Subcutaneous preadipocyte (primary cell): ENCODE data around the gene ALKBH4. TPM values are rescaled to one million over a fixed set of nuclear protein-coding genes. Genes with fewer than 3 reads are reported as not detected.

Experiments used
- total RNA-seq: library from RNA; depleted of rRNA; stranded (reverse); fragments of >200 nt; gene quantifications from 2 replicates; pipeline ENCODE4 v1.2.3, GENCODE V29; 2012

The ALKBH4 gene
- 10.7 and 11.1 TPM in 2 replicates for total RNA-seq

GRCh38 chr7:102464577-102465280 lies at the start of gene ALKBH4, which contains the start of gene LRWD1:
TSS of gene ALKBH4 (minus strand) at chr7:102464863. CDS start at chr7:102464836, 27 bp downstream.
TSS of gene LRWD1 (plus strand) at chr7:102464984. CDS start at chr7:102465081, 97 bp downstream.

GRCh38 chr7:102478314-102479208 lies 13.9 kb upstream of the ALKBH4 start, which contains the start of gene POLR2J:
TSS of gene POLR2J (minus strand) at chr7:102478922. CDS start at chr7:102478860, 62 bp downstream.

GRCh38 chr7:102433219-102434038 lies 31.2 kb downstream of the ALKBH4 start, which contains the start of gene ORAI2:
TSS of gene ORAI2 (plus strand) at chr7:102433575. CDS start at chr7:102438957, 5,382 bp downstream.

Other genes with a start within 250 kb of the ALKBH4 start
- gene SH2B2, start 178.0 kb downstream of the ALKBH4 start, total RNA-seq, result 2.0 and 2.9 TPM in 2 replicates
- not detected in 2 replicates for gene SPDYE6, start 108.4 kb downstream of the ALKBH4 start, total RNA-seq
- 10.3 and 10.9 TPM in 2 replicates for gene PRKRIP1, start 68.5 kb downstream of the ALKBH4 start, total RNA-seq
- 23.9 and 30.1 TPM in 2 replicates for gene ORAI2, start 31.3 kb downstream of the ALKBH4 start, total RNA-seq
- 23.5 and 33.2 TPM in 2 replicates for gene LRWD1, start 121 bp upstream of the ALKBH4 start, total RNA-seq
- gene POLR2J, start 14.1 kb upstream of the ALKBH4 start, total RNA-seq, result 37.8 and 46.7 TPM in 2 replicates
- gene RASA4B, start 52.9 kb upstream of the ALKBH4 start, total RNA-seq, result 0.20 and 0.73 TPM in 2 replicates
- gene UPK3BL2, start 78.8 kb upstream of the ALKBH4 start, total RNA-seq, result 2.9 and 3.7 TPM in 2 replicates
- gene SPDYE2, start 86.4 kb upstream of the ALKBH4 start, total RNA-seq, result not detected in 2 replicates
- 30.9 and 38.7 TPM in 2 replicates for gene POLR2J3, start 107.7 kb upstream of the ALKBH4 start, total RNA-seq
- 1.4 and 3.3 TPM in 2 replicates for gene RASA4, start 151.9 kb upstream of the ALKBH4 start, total RNA-seq
- 3.3 and 11.5 TPM in 2 replicates for gene UPK3BL1, start 177.9 kb upstream of the ALKBH4 start, total RNA-seq
- gene SPDYE2B, start 185.5 kb upstream of the ALKBH4 start, total RNA-seq, result not detected in 2 replicates
- 2.6 and 8.0 TPM in 2 replicates for gene POLR2J2, start 206.8 kb upstream of the ALKBH4 start, total RNA-seq